Activated CD4-positive, CD25-positive, alpha-beta regulatory T cell treated with anti-CD3 and anti-CD28 coated beads, Interleukin-2, amount 50 U/mL, for 72 hours (primary cell): ENCODE data around the gene EPN2.
A peak's percentile ranks its signal among the peaks of the same experiment; 100 is the strongest.
"Not testable (repeated sequence)": the region's sequence is repeated elsewhere in the genome, so short reads cannot be mapped to it uniquely, and the experiment has no call there.

Experiments used
- DNase-seq: peaks from one replicate; pipeline ENCODE4 v3.0.0; 2021

EPN2 gene

DNA sequence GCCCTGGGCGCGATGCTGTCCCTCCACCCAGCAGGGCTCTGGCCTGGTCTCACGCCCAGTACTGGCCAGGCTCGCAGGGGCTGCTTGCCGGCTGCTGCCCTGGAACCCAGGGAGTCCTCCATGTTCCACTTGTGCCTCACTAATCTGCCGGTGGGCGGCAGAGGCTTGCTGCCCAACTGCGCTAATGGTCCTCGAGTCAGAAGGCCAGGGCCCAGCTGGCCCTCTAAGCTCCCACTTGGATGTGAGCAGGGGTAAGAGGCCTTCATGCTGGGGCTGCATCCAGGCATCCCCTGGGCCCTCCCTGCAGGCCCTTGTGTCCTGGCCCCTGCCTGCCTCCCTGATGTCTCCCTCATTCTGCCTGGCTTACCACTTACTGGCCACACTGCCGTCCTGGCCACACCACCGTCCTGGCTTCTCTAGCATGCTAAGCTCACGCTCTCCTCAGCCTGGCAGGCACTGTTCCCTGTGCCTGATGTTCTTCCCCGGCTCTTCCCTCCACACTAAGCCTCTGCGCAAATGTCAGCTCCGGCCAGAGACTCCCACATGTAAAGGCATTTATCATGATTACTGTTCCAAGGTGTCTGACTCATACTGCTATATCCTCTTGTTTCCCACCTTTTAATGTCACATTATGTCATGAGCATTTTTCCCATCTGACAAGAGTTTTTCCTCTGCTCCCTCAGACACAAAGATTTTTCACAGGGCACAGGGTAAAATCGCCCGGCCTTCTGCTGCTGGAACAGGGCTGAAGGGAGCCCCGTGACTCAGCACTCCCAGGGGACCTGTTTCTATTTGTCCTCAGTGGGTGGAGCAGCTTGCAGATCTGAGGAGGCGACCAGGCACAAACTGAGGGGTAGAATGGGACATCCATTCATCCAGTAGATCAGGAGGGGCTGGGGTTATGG, 109.4 kb downstream of the EPN2 start:
- DNase-seq: peak; percentile 22

DNA sequence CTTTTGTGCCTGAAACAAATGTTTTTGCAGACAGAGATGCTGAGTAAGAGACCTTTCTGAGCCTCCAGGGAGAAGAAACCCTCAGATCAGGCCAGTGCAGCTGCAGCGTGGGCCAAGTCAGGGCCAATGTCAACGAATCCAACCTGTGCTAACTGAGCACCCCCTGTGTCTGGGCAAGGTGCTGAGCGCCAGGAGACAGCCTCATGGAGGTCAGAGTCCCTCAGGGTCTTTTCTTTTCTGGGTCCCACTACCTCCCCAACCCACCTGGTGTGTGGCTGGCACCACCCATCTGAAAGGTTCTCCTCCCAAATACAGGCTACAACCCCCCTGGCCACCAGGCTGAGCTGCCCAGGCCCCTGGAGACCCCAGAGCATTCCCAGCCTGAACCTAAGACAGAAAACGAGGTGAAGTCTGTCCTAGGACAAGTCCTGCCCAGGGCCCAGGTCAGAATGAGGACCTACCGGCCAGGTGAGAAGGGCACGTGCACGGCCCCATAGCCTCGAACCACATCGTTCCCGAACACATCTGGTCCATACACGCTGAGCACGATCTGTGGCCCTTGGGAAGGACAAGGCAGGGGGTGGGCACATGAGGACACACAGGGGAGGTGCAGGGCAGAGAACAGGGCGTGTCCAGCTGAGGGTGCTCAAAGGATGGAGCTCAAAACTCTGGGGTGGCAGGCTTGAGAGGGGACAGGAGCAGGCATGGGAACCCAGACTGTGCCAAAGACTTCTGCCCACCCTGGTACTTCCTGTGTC, 110.3 kb downstream of the EPN2 start:
- peak; percentile 23 for DNase-seq

DNA sequence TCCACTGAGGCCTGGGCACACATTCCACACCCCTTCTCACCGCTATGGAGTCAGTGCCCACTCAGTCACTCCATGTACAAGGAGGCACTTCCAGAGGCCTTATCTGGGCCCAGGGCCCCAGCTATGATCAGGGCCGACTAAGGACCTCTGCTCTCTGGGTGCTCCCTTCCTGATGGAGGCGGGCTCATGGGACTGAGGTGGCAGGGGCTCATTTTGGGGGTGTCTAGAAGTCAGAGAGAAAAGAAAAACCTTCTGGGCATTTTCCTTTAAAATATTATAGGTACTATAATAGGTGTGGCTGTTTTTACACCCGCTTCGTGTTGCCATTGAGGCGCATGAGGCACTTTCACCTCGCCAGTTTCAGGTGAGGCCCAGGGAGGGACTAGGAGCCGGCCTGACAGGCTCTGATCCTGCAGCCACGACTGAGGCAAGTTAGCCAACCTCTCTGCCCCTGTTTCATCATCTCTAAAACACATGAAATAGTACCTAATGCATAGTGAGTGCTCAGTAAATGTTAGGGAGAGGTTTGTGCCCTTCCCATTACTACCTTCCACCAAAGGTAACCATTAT, 111.0 kb downstream of the EPN2 start:
- peak; percentile 9 for DNase-seq

DNA sequence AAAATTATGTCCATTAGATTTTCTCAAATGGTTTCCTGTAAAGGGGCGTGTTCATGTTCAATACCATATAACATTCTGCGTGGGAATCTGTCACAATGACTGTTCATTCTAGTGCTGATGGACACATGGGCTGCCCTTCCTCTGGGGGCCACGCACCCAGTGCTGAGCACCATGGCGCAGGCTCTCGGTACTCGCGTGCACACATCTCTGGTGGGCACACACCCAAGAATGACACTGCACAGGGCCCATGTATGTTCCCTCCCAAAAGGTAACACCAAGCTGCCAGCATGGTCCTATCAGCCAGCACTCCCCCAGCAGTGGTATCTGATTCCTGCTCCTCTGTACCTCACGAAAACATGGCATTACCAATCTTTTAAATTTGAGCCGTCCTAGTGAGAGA, 111.6 kb downstream of the EPN2 start:
- no peak for DNase-seq

DNA sequence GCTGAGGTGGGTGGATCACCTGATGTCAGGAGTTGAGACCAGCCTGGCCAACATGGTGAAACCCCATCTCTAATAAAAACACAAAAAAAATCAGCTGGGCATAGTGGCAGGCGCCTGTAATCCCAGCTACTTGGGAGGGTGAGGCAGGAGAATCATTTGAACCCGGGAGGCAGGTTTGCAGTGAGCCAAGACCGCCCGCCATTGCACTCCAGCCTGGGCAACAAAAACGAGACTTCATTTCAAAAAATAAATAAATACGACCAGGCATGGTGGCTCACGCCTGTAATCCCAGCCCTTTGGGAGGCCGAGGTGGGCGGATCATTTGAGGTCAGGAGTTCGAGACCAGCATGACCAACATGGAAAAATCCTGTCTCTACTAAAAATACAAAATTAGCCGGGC, 116.2 kb downstream of the EPN2 start:
- DNase-seq: not testable (repeated sequence)

DNA sequence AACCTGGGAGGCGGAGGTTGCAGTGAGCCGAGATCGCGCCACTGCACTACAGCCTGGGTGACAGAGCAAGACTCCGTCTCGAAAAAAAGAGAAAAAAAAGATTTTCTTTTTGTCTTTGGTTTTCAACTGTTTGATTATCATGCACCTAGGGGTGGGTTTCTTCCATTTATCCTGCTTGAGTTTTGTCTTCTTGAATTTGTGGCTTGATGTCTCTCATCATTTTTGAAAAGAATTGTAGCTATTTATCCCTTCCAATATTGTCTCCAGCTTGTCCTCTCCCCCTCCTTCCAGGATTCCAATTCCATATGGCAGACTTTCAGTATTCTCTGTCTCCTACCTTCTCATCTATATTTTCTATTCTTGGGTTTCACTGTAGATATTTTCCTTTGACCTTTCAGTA, 117.6 kb downstream of the EPN2 start:
- DNase-seq: no peak

DNA sequence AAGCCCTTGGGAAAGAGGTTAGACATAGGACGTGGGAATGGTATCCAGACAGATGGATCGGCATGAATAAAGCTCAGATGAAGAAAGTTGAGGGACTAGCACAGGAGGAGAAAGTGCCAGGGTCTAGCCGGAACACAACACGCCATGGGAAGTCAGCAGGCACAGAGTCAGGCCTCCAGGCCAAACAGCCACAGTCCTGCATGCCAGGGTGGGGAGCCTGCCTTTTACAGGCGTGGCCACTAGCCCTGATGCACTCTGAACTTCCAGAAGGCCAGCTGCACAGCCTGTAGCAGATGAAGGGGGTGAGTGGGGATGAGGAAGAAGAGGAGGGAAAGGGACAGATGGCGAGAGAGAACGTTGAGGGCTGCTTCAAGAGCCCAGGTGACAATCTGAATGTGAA, 120.2 kb downstream of the EPN2 start:
- DNase-seq: no peak

DNA sequence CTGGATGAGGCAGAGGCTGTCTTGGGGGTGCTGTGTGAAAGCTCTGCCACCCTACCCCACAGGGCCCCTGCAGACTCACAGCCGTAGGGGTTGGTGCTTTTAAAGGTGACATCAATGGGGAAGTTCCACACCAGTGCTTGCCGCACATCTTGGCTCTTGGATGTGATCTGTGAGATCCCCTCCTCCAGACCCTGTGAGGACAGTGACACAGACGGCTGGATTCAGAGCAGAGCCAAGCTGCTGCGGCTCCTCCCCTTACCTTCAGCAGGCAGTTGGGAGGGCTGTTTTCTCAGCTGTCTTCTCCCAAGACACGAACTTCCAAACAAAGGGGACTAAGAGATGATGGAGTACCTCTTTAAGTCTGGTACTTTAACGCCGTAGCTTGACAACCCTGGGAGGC, 120.6 kb downstream of the EPN2 start:
- DNase-seq: no peak

DNA sequence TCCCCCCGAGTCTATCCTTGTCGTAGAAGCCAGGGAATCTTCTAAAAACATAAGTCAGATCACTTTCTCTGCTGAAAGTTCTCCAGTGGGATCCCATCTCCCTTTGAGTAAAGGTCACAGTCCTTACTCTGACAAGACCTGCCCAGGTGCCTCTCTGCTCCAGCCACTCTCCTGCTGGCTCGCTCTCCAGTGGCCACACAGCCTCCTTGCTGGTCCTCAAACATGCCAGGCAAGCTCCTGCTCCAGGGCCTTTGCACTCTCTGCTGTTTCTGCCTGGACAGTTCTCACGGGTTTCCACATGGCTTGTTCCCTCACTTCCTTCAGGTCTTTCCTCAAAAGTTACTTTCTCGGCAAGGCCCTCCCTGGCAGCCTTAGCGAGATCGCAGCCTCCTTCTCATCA, 122.0 kb downstream of the EPN2 start:
- DNase-seq: no peak

DNA sequence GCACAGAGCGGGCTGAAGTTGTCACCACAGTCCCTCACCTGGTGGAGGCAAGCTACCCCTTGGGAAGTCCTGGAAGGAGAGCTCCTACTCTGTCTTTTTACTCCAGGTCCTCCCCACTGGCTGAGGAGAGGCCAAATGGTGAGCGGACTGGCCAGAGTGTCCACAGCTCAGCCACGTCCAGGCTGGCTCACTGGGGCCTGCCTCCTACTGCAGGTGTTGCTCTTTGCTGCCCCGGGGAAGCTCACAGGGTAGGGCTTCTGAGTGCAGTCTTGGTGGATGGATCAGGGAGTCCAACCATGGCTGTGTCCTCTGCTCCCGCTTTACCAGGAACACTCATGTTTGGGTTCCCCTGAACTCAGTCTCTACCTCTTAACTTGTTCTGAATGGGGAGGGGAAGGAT, 122.7 kb downstream of the EPN2 start:
- DNase-seq: no peak

DNA sequence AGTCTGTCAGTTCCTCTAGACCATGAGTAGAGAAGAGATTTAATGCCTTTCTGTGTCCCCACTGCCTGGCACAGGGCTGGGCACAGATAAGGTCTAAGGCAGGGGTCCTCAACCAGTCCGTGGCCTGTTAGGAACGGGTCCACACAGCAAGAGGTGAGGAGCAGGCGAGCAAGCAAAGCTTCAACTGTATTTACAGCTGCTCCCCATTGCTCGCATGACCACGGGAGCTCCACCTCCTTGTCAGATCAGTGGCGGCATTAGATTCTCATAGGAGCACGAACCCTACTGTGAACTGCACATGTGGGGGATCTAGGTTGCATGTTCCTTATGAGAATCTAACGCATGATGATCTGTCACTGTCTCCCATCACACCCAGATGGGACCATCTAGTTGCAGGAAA, 123.6 kb downstream of the EPN2 start:
- no peak for DNase-seq

DNA sequence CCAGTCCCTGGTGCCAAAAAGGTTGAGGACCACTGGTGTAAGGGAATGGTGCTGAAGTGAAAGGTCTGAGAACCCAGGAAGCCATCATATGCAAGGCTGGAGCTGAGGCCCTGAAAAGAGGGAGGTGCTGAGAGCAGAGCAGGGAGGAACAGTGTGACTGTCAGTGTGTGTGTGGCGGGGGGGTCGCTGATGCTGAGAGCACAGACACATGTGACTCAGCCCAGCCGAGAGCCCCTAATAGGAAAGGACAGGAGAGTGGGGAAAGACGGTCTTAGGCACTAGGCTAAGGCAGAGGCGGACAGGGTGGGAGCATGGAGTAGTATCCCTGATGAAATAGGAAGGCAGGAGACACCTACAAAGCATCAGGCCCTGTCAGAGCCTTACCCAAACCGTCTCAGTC, 124.2 kb downstream of the EPN2 start:
- DNase-seq: no peak

DNA sequence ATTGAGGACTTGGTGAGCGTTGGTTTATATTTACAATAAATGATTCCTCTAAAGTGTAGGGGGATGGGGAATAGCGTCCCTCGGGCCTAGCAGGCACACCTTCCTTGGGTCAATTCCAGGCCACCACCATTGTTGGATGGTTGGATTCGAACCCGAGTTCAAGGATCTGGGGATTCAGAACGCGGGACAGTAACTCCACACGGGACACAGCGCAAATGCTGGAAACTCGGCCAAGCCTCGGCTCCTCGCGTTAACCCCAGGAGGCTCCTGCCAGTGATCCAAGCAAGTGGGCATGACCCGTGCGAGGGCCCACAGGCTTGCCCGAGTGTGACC, 124.7 kb downstream of the EPN2 start:
- no peak for DNase-seq

DNA sequence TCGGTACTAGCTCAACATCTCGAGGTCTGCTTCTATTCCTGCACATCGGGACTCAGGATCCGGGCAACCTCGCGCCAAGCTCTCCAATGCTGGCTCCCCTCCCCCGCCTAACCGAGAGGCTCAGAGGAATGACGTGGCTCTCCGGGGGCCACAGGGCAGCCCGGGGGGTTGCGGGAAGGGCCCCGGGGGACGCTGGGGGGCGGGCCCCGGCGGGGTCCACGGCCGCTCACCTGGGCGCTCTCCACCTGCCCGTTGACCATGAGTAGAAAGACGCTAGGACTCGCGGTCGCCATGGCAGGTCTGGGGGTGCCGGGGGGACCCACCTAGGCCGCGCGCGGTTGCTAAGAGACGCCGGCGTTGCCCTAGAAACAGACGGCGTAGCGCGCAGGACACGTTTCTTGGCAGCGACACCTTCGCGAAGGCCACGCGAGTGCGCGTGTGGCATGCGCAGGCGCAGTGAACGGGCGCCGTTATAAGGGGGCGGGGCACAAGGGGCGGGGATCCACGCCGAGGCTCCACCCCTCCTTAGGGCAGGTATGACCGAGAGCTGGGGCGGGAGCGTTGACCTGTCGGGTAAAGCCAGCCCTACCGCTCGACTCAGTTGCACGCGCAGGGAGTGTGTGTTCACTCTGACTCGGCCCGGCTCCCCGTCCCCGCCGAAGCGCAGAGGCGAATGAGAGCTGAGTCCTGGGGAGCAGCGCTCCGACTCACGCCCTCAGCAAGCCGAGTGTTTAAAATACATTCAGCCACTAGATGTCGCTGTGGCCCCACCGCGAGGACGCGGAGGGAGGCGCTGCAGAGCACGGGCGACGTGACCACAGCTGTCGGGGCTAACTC, 125.3 kb downstream of the EPN2 start, which contains the start of gene B9D1:
TSS of gene B9D1 (minus strand) at position 447 of the 837 bp plus-strand sequence. CDS start at position 293, 154 bp downstream.
- peak; percentile 90 for DNase-seq

DNA sequence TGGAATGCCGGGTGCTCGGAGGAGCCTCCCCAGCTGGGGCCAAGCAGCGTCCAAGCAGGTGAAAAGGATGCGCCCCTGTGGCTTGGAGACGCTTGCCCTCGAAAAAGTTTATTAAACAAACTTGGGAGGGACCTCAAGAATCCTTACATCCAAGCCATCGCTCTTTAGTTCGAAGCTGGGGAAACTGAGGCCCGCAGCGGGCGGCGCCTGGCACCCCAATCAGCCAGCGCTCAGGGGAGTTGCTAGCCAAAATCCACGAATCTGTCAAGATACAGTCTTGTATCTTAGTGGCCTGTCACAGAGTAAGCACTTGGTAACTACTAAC, 125.9 kb downstream of the EPN2 start:
- no peak for DNase-seq

DNA sequence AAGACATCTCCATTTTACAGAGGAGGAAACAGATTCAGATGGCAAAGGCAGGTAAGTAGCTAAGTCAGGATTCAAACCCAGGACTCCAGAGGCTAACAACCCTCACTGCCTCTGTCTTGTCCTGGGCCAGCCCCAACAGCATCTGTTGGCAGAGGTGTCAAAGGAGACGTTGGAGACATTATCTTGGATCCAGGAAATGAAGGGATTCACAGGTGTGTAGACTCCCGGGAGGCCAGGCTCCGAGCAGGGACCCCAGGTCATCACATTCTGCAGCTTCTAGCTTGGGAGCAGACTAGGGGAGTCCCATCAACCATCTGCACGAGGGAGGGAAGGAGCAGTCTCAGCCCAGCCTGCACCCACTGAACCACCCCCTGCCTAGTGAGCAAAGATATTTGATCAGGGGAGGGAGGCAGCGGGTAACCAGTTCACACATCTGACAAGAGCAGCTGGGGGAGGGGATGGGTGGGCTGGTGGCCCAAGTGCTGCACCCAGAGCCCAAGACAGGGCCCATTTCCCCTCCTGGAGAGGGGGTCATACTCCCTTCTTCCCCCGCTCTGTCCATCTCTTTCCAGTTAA, 126.4 kb downstream of the EPN2 start:
- no peak for DNase-seq

DNA sequence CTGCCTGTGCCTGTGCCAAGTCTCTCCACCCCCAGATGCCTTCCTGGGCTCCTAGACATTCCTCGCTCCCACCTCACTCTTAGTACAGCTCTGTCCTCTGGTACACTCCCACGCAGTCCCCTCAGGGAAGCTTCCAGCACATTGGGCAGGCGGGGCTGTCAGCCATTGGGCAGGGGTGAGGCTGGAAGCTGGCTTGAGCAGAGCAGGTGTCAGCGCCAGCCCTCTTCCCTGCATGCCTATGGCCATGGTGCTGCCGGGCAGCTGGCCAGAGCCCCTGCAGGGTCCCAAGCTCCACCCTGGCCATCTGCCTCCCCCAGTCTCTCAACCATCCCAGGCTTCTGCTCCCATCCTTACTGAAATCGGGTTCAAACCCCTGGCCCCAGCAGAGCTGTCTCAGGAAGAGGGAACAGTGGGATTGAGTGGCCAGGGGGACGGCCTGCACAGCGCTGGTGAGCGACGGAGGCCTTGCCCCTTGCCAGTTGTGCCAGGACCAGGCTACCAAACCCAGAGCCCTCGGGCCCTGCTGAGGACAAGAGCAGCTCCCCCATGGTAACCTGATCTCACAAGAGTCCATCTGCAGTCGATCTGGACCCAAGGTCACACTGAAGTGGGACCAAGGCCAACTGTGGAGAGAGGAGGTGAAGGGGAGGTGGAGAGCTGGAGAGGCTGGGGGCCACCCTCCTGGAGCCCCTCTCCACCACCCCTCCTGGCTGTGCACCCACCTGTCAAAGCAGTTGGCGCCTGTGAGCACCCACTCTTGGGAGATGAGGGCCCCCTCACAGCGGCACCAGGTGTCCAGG, 127.7 kb downstream of the EPN2 start:
- no peak for DNase-seq

DNA sequence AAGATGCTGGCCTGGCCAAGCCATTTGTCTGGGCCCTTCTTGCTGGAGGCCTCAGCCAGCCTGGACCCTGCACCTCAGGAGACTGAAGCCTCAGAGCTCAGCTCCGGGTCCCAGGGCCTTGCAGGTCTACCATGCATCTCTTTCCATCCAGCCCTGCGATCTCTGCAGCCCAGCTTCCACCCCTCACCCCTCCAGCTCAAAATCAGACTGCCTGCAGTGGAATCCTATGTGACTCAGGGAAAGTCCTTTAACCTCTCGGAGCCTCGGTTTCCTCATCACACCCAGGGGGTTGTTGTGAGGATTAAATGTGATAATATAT, 128.3 kb downstream of the EPN2 start:
- no peak for DNase-seq

DNA sequence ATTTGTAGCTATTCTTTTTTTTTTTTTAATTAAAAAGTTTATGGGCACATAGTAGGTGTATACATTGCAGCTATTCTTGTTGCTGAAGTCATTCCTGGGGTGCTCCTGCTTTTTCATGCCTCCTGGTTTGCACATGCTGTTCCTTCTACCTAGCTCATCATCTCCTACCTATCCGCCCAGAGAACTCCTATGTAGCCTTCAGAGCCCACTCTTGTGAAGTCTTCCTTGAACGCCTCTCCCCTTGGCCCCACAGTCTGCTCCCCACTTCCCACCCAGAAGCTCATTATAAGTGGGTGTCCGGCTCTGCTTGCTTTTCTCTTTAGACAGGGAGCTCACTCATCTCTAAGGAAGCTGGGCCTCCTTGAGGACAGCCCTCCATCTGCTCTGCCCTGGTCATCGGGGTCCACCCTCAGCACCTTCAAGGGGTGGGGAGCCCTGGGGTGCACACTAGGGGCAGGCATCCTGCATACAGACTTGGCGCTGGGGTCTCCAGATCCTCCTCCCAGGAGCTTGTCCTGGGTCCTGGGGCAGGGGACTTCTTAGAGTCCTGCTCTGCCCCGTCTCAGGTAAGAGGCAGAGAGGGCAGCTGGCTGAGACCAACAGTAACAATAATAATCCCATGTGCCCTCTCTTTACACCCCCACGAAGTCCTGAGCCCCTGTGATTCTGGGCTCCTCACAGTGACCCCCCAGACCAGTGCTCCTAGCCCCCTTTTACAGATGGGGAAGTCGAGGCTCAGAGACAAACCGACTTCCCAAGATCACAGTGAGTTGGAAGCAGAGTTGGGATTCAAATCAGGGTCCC, 128.9 kb downstream of the EPN2 start:
- DNase-seq: no peak

DNA sequence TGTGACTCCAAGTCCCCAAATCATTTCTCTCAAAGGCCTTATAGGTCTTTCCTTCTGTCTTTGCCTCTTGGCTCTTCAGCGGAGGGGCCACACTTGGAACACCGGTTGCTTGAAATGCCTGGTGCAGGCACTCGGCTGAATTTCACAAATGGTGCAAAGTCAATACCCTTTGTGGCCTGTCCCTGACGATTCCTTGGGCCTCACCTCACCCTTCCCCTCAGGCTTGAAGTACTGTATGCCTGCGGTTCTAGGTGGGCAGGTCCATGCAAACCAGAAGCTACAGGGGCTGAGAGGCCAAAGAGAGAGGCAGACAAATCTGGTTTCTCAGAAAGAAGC, 129.4 kb downstream of the EPN2 start:
- no peak for DNase-seq

DNA sequence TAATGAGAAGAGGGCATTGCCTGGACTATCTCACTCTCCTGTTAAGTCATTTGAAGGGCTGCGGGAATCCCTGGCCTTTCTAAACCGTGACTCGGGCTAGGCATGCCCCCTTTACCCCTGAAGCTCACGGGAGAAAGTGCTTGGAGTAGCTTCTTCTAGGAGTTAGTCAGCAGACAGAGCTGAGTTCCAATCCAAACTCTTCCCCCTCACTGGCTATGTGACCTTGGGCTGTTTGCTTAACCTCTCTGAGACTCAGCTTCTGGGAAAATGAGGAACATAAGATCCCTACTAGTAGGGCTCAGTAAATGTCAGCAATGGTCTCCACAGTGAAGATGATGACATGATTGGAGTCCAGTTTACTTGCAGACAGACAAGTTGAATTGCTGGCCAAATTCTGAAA, 131.1 kb downstream of the EPN2 start:
- DNase-seq: no peak
